CD4-positive, CD25-positive, alpha-beta regulatory T cell (primary cell): ENCODE data around the gene RNF186. TPM values are rescaled to one million over a fixed set of nuclear protein-coding genes. Genes with fewer than 3 reads are reported as not detected.

Experiments used
- ATAC-seq, 2 donors: fragments of 150-1000 bp; cut with Tn5 transposase; one replicate each; pipeline ENCODE4 v1.10.0; 2021; ENCODE audit warnings: low read depth in 2 of 2, moderate number of reproducible peaks in 2 of 2, moderate library complexity in 1 of 2
- DNase-seq, 3 donors: peaks; one replicate each; pipeline versions ENCODE4 v3.0.0 to v3.0.0-alpha.2; 2012 to 2022; ENCODE audit warnings: mixed read lengths in 1 of 3
- H3K27ac ChIP-seq: one replicate; pipeline ENCODE4 v1.7.0; 2013; ENCODE audit warnings: mild to moderate bottlenecking, low read length; ENCODE audit not compliant: insufficient read depth, poor library complexity, severe bottlenecking
- H3K27me3 ChIP-seq: one replicate; pipeline ENCODE4 v1.7.0; 2013; ENCODE audit warnings: low read length; ENCODE audit not compliant: control insufficient read depth, insufficient read depth
- H3K36me3 ChIP-seq: one replicate; pipeline ENCODE4 v1.7.0; 2013; ENCODE audit warnings: mild to moderate bottlenecking, low read length, moderate library complexity; ENCODE audit not compliant: control insufficient read depth, insufficient read depth
- H3K4me1 ChIP-seq: 2 replicates; pipeline ENCODE4 v1.7.0; 2013; ENCODE audit warnings: mild to moderate bottlenecking, low read length; ENCODE audit not compliant: insufficient read depth, control insufficient read depth, poor library complexity, severe bottlenecking
- H3K4me3 ChIP-seq: one replicate; pipeline ENCODE4 v1.7.0; 2013; ENCODE audit warnings: low read depth, mild to moderate bottlenecking, low read length, moderate library complexity
- H3K9me3 ChIP-seq, 2 experiments: 1 replicate in 1 of 2; 2 replicates in 1 of 2; pipeline ENCODE4 v1.7.0; 2013; ENCODE audit warnings: low read length in 2 of 2, mild to moderate bottlenecking in 1 of 2, moderate library complexity in 1 of 2; ENCODE audit not compliant: control insufficient read depth in 2 of 2
- H3K27ac Mint-ChIP-seq, 3 donors: one replicate each; pipeline ENCODE4 v1.8.0; 2020 to 2022; ENCODE audit warnings: mild to moderate bottlenecking in 3 of 3, mixed read lengths in 3 of 3, moderate library complexity in 2 of 3
- H3K27me3 Mint-ChIP-seq: one replicate; pipeline ENCODE4 v1.8.0; 2022; ENCODE audit warnings: mild to moderate bottlenecking, mixed read lengths
- H3K36me3 Mint-ChIP-seq: one replicate; pipeline ENCODE4 v1.8.0; 2020; ENCODE audit warnings: mixed read lengths
- H3K4me1 Mint-ChIP-seq, 4 donors: one replicate each; pipeline ENCODE4 v1.8.0; 2020 to 2022; ENCODE audit warnings: mixed read lengths in 4 of 4, mild to moderate bottlenecking in 1 of 4
- H3K4me3 Mint-ChIP-seq, 4 donors: one replicate each; pipeline ENCODE4 v1.8.0; 2020 to 2022; ENCODE audit warnings: mild to moderate bottlenecking in 4 of 4, mixed read lengths in 4 of 4, moderate library complexity in 3 of 4
- H3K9me3 Mint-ChIP-seq, 7 donors: one replicate each; pipeline ENCODE4 v1.8.0; 2020 to 2022; ENCODE audit warnings: mixed read lengths in 7 of 7, mild to moderate bottlenecking in 3 of 7, moderate library complexity in 2 of 7
- polyA plus RNA-seq, 4 donors: library from polyadenylated mRNA; unstranded; fragments of 300-500 nt; fragmentation: Illumina TruSeq; gene quantifications; one replicate each; pipeline ENCODE4 v1.2.3, GENCODE V29; 2021
- total RNA-seq: library from RNA; stranded (reverse); gene quantifications from one replicate; pipeline ENCODE4 v1.2.3, GENCODE V29; 2022

The RNF186 gene
- total and polyA plus RNA-seq, 5 donors from 2014 or later = not detected

GRCh38 chr1:19812875-19813642 is 2.0 kb downstream of the RNF186 start:
- Mint-ChIP-seq H3K27me3 (peaks cover 19% of the 10 kb centered on the region), H3K9me3 (no peaks in the 10 kb centered on the region), H3K4me3 (no peak overlapping the region), H3K4me1 (no peaks in the 10 kb centered on the region), H3K36me3 (no peaks in the 10 kb centered on the region), H3K27ac (no peak overlapping the region)
- H3K4me3 ChIP-seq = no peak overlapping the region
- no peaks in the 10 kb centered on the region for H3K27me3 ChIP-seq
- H3K36me3 ChIP-seq = no peaks in the 10 kb centered on the region
- no peaks in the 10 kb centered on the region for H3K9me3 ChIP-seq
- ATAC-seq (no peak), DNase-seq (no peak)
- H3K27ac ChIP-seq = no peak overlapping the region
- no peaks in the 10 kb centered on the region for H3K4me1 ChIP-seq

- Mint-ChIP-seq H3K4me3 (no peak overlapping the region), H3K27ac (peak overlapping the region in 1 of 3 donors; percentile 64), H3K36me3 (no peaks in the 10 kb centered on the region), H3K9me3 (no peaks in the 10 kb centered on the region), H3K4me1 (no peaks in the 10 kb centered on the region), H3K27me3 (peaks cover 12% of the 10 kb centered on the region)
- Histone ChIP-seq H3K4me3 (no peak overlapping the region), H3K4me1 (no peaks in the 10 kb centered on the region), H3K36me3 (no peaks in the 10 kb centered on the region), H3K9me3 (no peaks in the 10 kb centered on the region), H3K27me3 (no peaks in the 10 kb centered on the region), H3K27ac (no peak overlapping the region)
- DNase-seq = peak; percentile 20 to 58 (median 34)
- peak in 1 of 2 donors; percentile 31 for ATAC-seq
Observed at GRCh38 chr1:19811206-19811851, 3.8 kb downstream of the RNF186 start.

GRCh38 chr1:19809044-19809750 is 5.9 kb downstream of the RNF186 start:
- no peaks in the 10 kb centered on the region for H3K4me1 ChIP-seq
- ATAC-seq = no peak
- Mint-ChIP-seq H3K36me3 (no peaks in the 10 kb centered on the region), H3K4me1 (no peaks in the 10 kb centered on the region), H3K27me3 (peaks cover 12% of the 10 kb centered on the region), H3K4me3 (no peak overlapping the region), H3K27ac (no peak overlapping the region), H3K9me3 (no peaks in the 10 kb centered on the region)
- DNase-seq = no peak
- H3K27ac ChIP-seq = no peak overlapping the region
- H3K4me3 ChIP-seq = no peak overlapping the region
- H3K36me3 ChIP-seq = no peaks in the 10 kb centered on the region
- H3K9me3 ChIP-seq = no peaks in the 10 kb centered on the region
- no peaks in the 10 kb centered on the region for H3K27me3 ChIP-seq

- Mint-ChIP-seq H3K27me3 (peaks cover 11% of the 10 kb centered on the region), H3K4me3 (no peak overlapping the region)
Observed at GRCh38 chr1:19808351-19808750, 6.7 kb downstream of the RNF186 start.

GRCh38 chr1:19804831-19805251 is 10.2 kb downstream of the RNF186 start:
- peaks cover 16% of the 10 kb centered on the region for H3K27me3 Mint-ChIP-seq
- no peak overlapping the region for H3K27ac Mint-ChIP-seq
- Histone ChIP-seq H3K4me1 (peaks cover 8% of the 10 kb centered on the region), H3K36me3 (no peaks in the 10 kb centered on the region), H3K4me3 (no peak overlapping the region), H3K27me3 (no peaks in the 10 kb centered on the region), H3K27ac (no peak overlapping the region), H3K9me3 (no peaks in the 10 kb centered on the region)
- ATAC-seq = no peak
- H3K4me3 Mint-ChIP-seq = peak overlapping the region in 1 of 4 donors; percentile 56
- H3K9me3 Mint-ChIP-seq = no peaks in the 10 kb centered on the region
- peaks cover 0 to 15% (median 7%) of the 10 kb centered on the region in 4 donors for H3K4me1 Mint-ChIP-seq
- no peak for DNase-seq
- H3K36me3 Mint-ChIP-seq = no peaks in the 10 kb centered on the region

More at GRCh38 chr1:19808351-19808750, 6.7 kb downstream of the RNF186 start:
- no peak for ATAC-seq
- H3K36me3 Mint-ChIP-seq = no peaks in the 10 kb centered on the region
- no peak overlapping the region for H3K27ac Mint-ChIP-seq
- H3K27ac ChIP-seq = no peak overlapping the region
- no peaks in the 10 kb centered on the region for H3K9me3 Mint-ChIP-seq
- no peaks in the 10 kb centered on the region for H3K4me1 Mint-ChIP-seq
- DNase-seq = no peak
- no peak overlapping the region for H3K4me3 ChIP-seq
- H3K36me3 ChIP-seq = no peaks in the 10 kb centered on the region
- no peaks in the 10 kb centered on the region for H3K4me1 ChIP-seq
- H3K27me3 ChIP-seq = no peaks in the 10 kb centered on the region
- no peaks in the 10 kb centered on the region for H3K9me3 ChIP-seq

GRCh38 chr1:19802269-19802668 is 12.8 kb downstream of the RNF186 start:
- H3K4me3 Mint-ChIP-seq = peak overlapping the region in 1 of 4 donors; percentile 55
- no peak overlapping the region for H3K27ac ChIP-seq
- no peak overlapping the region for H3K4me3 ChIP-seq
- no peaks in the 10 kb centered on the region for H3K9me3 ChIP-seq
- ATAC-seq (no peak), DNase-seq (no peak)
- H3K27me3 ChIP-seq = no peaks in the 10 kb centered on the region
- peaks cover 22% of the 10 kb centered on the region for H3K4me1 ChIP-seq
- H3K4me1 Mint-ChIP-seq = peaks cover 0 to 33% (median 16%) of the 10 kb centered on the region in 4 donors
- peak overlapping the region in 2 of 3 donors; percentile 20 to 31 for H3K27ac Mint-ChIP-seq
- peaks cover 11% of the 10 kb centered on the region for H3K27me3 Mint-ChIP-seq
- no peaks in the 10 kb centered on the region for H3K36me3 ChIP-seq
- H3K36me3 Mint-ChIP-seq = peaks cover 1% of the 10 kb centered on the region
- H3K9me3 Mint-ChIP-seq = no peaks in the 10 kb centered on the region

- peak; percentile 13 to 75 (median 42) for DNase-seq
- Histone ChIP-seq H3K27me3 (no peaks in the 10 kb centered on the region), H3K36me3 (no peaks in the 10 kb centered on the region), H3K27ac (peak overlapping the region; percentile 81), H3K9me3 (no peaks in the 10 kb centered on the region), H3K4me1 (peaks cover 22% of the 10 kb centered on the region), H3K4me3 (peak overlapping the region; percentile 87)
- no peaks in the 10 kb centered on the region for H3K9me3 Mint-ChIP-seq
- H3K4me3 Mint-ChIP-seq = peak overlapping the region; percentile 91 to 97 (median 95)
- H3K36me3 Mint-ChIP-seq = peaks cover 7% of the 10 kb centered on the region
- peaks cover 11% of the 10 kb centered on the region for H3K27me3 Mint-ChIP-seq
- H3K27ac Mint-ChIP-seq = peak overlapping the region; percentile 94 to 99 (median 96)
- peaks cover 0 to 39% (median 19%) of the 10 kb centered on the region in 4 donors for H3K4me1 Mint-ChIP-seq
- peak; percentile 28 to 45 for ATAC-seq
Observed at GRCh38 chr1:19800076-19800804, 14.8 kb downstream of the RNF186 start.
